Epithelial cell of esophagus (primary cell): ENCODE data around the gene ALK.

Experiments used
- DNase-seq: peaks from one replicate; pipeline ENCODE4 v3.0.0; 2010; ENCODE audit warnings: low read depth
- H3K4me3 ChIP-seq: 2 replicates; pipeline ENCODE4 v1.5.1; 2011; ENCODE audit warnings: mild to moderate bottlenecking, low read length, control low read depth
- TF ChIP-seq, protein P1 (sequence below): IDR thresholded peaks from 2 replicates; pipeline ENCODE4 v1.5.1; 2011; ENCODE audit warnings: low read depth, mild to moderate bottlenecking, low read length, control low read depth, inconsistent platforms; ENCODE audit not compliant: insufficient read depth; ENCODE audit errors: missing control alignments

The ALK gene

DNA sequence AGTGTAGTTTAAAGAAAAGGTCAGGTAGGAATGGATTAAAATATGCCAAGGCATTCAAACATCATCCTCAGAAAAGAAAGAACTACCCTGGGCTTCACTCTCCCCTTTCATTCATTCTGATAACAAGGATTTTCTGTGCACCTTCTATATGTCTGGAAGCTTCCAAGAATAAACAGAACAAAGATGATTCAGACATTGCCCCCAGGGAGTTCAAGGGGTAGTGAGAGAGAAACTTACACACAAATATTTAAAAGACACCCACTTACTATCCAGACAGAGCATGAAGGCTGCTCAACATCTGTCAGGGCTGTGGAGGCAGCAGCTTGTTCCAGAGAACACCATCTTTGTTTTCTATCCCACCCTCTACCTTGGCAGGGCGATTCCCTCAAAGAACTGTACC lies 140.5 kb downstream of the ALK start:
- TF ChIP-seq, protein P1, sequence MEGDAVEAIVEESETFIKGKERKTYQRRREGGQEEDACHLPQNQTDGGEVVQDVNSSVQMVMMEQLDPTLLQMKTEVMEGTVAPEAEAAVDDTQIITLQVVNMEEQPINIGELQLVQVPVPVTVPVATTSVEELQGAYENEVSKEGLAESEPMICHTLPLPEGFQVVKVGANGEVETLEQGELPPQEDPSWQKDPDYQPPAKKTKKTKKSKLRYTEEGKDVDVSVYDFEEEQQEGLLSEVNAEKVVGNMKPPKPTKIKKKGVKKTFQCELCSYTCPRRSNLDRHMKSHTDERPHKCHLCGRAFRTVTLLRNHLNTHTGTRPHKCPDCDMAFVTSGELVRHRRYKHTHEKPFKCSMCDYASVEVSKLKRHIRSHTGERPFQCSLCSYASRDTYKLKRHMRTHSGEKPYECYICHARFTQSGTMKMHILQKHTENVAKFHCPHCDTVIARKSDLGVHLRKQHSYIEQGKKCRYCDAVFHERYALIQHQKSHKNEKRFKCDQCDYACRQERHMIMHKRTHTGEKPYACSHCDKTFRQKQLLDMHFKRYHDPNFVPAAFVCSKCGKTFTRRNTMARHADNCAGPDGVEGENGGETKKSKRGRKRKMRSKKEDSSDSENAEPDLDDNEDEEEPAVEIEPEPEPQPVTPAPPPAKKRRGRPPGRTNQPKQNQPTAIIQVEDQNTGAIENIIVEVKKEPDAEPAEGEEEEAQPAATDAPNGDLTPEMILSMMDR: no peak
- H3K4me3 ChIP-seq: no peak overlapping the region
- peak; percentile 7 for DNase-seq

DNA sequence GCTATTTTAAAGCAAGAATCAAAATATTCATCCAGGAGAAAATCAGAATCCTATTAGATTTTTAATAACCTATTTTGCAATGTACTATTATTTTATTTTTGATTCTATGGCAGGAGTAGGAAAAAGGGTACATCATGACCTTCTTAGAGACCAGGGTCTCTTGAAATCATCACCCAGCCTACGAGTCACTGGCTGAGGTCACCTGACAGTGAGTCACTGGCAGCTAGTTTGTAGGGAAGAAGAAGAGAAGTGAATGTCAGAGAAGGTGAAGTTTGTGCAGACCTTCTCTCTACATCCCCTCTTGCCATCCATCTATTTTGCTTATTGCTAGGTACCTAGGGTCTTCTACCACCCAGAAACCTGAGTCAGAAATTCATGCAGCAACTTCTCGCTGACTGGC lies 144.2 kb downstream of the ALK start:
- no peak overlapping the region for H3K4me3 ChIP-seq
- DNase-seq: peak; percentile 26
- TF ChIP-seq, protein P1: no peak

DNA sequence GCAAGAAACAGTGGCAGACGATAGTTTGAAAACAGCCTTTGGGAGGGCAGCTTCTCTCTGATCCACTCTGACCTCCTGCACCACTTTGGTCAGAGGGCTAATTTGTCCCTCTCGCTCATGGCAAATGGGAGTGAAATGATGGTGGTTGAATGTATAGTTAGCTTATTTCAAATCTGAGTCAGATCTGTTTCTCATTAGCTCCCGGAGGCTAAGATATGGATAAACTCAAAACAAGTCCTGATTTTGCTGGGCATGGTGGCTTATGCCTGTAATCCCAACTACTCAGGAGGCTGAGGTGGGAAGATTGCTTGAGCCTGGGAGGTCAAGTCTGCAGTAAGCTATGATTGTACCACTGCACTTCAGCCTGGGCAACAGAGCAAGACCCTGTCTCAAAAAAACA lies 145.0 kb downstream of the ALK start:
- H3K4me3 ChIP-seq: no peak overlapping the region
- DNase-seq: no peak
- TF ChIP-seq, protein P1: no peak

DNA sequence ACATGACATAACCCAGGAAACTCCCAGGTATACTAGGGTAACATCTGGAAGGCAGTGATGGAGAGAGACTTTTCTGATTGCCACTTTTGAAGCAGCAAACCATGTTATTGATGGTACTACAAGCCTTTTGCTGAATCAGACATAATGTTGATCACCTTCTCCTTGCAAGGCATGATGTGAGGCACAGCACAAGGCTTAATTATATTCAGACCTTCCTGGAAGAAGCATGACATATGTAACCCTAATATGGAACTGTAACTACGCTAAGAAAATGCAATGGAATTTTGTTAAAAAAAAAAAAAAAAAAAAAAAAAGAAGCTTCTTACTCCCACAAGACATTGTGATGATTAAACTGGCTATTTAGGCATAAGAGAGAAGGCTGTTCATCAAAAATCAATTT lies 145.4 kb downstream of the ALK start:
- TF ChIP-seq, protein P1: no peak
- no peak overlapping the region for H3K4me3 ChIP-seq
- DNase-seq: no peak

DNA sequence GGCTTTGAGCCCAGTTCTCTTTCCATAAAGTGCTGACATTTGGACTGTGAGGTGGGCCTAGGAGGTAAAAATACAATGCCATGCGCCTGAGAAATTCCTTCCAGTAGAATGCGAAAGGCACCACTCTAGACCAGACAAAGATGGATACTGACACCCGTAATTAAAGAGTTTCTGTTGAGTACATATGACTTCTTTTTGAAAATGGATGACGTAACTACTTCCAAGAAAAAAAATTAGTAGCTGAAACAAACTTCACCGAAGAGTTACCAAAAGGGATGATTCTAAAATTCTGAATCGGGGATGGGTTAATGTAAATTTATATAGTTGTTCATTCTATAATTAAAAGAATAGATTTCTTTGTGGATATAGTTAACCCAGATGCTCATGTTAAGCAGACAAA lies 146.8 kb downstream of the ALK start:
- H3K4me3 ChIP-seq: no peak overlapping the region
- no peak for DNase-seq
- TF ChIP-seq, protein P1: no peak

DNA sequence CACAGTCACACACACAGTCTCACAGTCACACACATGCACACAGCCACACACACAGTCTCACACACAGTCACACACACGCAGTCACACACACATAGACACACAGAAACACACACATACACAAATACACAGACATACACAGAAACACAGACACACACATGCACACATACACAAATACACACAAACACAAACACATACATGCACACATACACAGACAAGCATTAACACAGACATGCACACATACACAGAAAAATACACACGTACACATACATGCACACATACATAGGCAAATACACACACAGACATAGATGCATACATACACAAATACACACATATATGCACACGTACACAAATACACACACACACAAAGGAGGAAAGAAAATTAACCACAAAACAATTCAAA lies 150.5 kb downstream of the ALK start:
- TF ChIP-seq, protein P1: no peak
- DNase-seq: no peak

DNA sequence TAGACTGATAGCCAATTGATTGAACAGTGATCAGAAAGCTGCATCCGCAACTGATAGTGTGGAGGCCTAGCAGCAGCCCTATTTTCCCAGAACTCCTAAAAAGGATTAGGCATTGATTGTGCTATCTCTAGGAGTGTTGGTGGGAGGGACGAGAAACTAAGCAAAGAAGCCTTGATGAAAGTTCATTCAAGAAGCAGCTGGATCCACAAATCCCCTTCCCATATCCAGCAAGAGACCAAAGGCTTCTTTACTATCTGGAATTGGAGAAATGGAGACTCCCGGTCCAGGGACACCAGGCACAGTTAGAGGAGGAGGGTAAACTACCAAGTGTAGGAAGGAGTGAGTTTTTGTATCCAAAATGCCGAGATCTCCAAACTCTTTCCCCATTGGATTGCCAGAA lies 151.5 kb downstream of the ALK start:
- H3K4me3 ChIP-seq: no peak overlapping the region
- no peak for DNase-seq
- TF ChIP-seq, protein P1: no peak

More for the DNA sequence above, 150.5 kb downstream of the ALK start:
- H3K4me3 ChIP-seq: no peak overlapping the region
